Measurements from ENCODE around the gene CWC15.
"Not testable (repeated sequence)": the region's sequence is repeated elsewhere in the genome, so short reads cannot be mapped to it uniquely, and the experiment has no call there.

The CWC15 gene

GRCh38 chr11:94925422-94926270 is 47.7 kb downstream of the CWC15 start:
- in situ Hi-C loops (cut with HindIII; ENCODE audit: low pct_ligation_motif_present, low pct_unique_long_range_greater_than_20kb, low sequenced_read_pairs), result no loop called here
- DNase-seq, result no peak

- in situ Hi-C loops (cut with HindIII; ENCODE audit: low pct_ligation_motif_present, low pct_unique_long_range_greater_than_20kb, low sequenced_read_pairs), result no loop called here
- no peak for DNase-seq
Observed at GRCh38 chr11:94924612-94925011, 48.7 kb downstream of the CWC15 start.

- in situ Hi-C loops (cut with HindIII; ENCODE audit: low pct_ligation_motif_present, low pct_unique_long_range_greater_than_20kb, low sequenced_read_pairs), result no loop called here
- DNase-seq, result no peak
Observed at GRCh38 chr11:94924171-94924572, 49.2 kb downstream of the CWC15 start.

- DNase-seq, result no peak
- in situ Hi-C loops (cut with HindIII; ENCODE audit: low pct_ligation_motif_present, low pct_unique_long_range_greater_than_20kb, low sequenced_read_pairs), result no loop called here
Observed at GRCh38 chr11:94923004-94923334, 50.4 kb downstream of the CWC15 start.

- in situ Hi-C loops (cut with HindIII; ENCODE audit: low pct_ligation_motif_present, low pct_unique_long_range_greater_than_20kb, low sequenced_read_pairs), result no loop called here
- no peak for DNase-seq
Observed at GRCh38 chr11:94922321-94923003, 50.9 kb downstream of the CWC15 start.

GRCh38 chr11:94920311-94920710 is 53.0 kb downstream of the CWC15 start:
- in situ Hi-C loops (cut with HindIII; ENCODE audit: low pct_ligation_motif_present, low pct_unique_long_range_greater_than_20kb, low sequenced_read_pairs), result no loop called here
- no peak for DNase-seq

GRCh38 chr11:94913718-94914394 is 59.5 kb downstream of the CWC15 start:
- in situ Hi-C loops (cut with HindIII; ENCODE audit: low pct_ligation_motif_present, low pct_unique_long_range_greater_than_20kb, low sequenced_read_pairs); DNase-seq: not testable (repeated sequence)

GRCh38 chr11:94912806-94913205 is 60.5 kb downstream of the CWC15 start:
- no peak for DNase-seq
- in situ Hi-C loops (cut with HindIII; ENCODE audit: low pct_ligation_motif_present, low pct_unique_long_range_greater_than_20kb, low sequenced_read_pairs), result no loop called here
